ENCODE data around the gene ST6GALNAC3.

The ST6GALNAC3 gene

DNA sequence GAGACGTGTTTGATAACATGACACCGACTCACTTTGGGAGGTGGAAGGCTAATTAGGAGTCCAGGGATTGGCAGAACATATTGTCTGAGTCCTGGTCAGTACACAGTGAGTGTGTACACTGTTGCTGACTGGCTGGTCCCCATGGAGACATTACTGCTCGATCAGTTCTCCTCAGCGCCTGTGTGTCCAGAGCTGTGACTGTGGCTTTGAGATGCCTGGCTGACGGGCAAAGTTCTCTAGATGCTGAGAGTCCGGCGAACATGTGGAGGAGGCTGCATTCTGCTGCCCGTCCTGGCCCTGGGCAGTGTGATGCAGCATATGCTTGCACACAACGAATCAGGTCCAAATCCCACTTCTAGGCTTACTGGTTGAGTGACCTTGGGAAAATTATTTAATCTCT, 512.7 kb downstream of the ST6GALNAC3 start:
- Histone ChIP-seq H3K27me3 (ENCODE audit: insufficient read depth, poor library complexity, severe bottlenecking) (peaks cover 3% of the 10 kb centered on the region), H3K4me3 (ENCODE audit: severe bottlenecking) (no peak overlapping the region), H3K4me1 (ENCODE audit: insufficient read depth, poor library complexity, severe bottlenecking) (no peaks in the 10 kb centered on the region), H3K9me3 (ENCODE audit: severe bottlenecking) (no peaks in the 10 kb centered on the region), H3K27ac (ENCODE audit: poor library complexity, severe bottlenecking) (no peak overlapping the region), H3K36me3 (ENCODE audit: low read depth) (no peaks in the 10 kb centered on the region)
- TF ChIP-seq, protein P1, sequence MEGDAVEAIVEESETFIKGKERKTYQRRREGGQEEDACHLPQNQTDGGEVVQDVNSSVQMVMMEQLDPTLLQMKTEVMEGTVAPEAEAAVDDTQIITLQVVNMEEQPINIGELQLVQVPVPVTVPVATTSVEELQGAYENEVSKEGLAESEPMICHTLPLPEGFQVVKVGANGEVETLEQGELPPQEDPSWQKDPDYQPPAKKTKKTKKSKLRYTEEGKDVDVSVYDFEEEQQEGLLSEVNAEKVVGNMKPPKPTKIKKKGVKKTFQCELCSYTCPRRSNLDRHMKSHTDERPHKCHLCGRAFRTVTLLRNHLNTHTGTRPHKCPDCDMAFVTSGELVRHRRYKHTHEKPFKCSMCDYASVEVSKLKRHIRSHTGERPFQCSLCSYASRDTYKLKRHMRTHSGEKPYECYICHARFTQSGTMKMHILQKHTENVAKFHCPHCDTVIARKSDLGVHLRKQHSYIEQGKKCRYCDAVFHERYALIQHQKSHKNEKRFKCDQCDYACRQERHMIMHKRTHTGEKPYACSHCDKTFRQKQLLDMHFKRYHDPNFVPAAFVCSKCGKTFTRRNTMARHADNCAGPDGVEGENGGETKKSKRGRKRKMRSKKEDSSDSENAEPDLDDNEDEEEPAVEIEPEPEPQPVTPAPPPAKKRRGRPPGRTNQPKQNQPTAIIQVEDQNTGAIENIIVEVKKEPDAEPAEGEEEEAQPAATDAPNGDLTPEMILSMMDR (IDR thresholded peaks at IDR 0.05; ENCODE audit: poor library complexity, severe bottlenecking): no peak
- DNase-seq (ENCODE audit: low spot score) (no peak), ATAC-seq (ENCODE audit: low read depth) (no peak)

DNA sequence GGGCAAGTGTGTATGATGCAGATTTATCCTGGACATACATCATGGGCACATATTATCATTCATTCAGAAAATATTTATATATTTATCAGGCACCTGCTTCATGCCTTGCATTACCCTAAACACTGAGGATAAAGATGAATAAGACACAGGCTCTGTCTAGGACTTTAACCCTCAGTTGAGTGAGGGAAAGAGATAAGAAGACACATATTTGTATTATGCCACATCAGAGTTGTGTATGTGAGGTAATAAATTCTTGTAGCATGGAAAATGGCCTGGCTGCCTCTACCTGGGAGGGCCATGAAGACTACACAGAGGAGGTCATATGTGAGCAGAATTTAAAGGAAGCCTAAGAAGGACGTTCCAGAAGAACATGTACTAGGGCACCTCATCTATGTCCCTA, 516.9 kb downstream of the ST6GALNAC3 start:
- no peaks in the 10 kb centered on the region for H3K36me3 ChIP-seq (ENCODE audit: low read depth)
- TF ChIP-seq, protein P1 (IDR thresholded peaks at IDR 0.05; ENCODE audit: poor library complexity, severe bottlenecking): no peak
- no peaks in the 10 kb centered on the region for H3K9me3 ChIP-seq (ENCODE audit: severe bottlenecking)
- H3K27me3 ChIP-seq (ENCODE audit: insufficient read depth, poor library complexity, severe bottlenecking): peaks cover 3% of the 10 kb centered on the region
- no peak overlapping the region for H3K27ac ChIP-seq (ENCODE audit: poor library complexity, severe bottlenecking)
- no peak for DNase-seq (ENCODE audit: low spot score)
- no peaks in the 10 kb centered on the region for H3K4me1 ChIP-seq (ENCODE audit: insufficient read depth, poor library complexity, severe bottlenecking)
- ATAC-seq (ENCODE audit: low read depth): no peak
- no peak overlapping the region for H3K4me3 ChIP-seq (ENCODE audit: severe bottlenecking)

DNA sequence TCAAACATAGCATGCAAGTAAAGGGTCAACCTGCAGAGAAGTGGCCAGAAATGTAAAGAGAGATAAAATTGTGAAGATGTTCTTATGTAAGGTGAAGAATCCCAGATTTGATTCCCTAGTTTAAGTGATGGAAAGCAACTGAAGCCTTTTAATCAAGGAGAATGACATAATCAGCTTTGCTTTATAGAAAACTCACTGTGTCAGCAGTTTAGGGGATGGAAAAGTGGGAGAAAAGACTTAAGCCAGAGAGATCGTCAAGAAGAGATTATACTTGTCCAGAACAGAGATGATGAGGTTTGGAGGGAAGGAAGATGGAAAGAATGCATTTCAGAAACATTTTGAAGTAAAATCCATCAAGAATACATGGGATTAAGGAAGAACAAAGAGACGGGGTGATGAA, 517.4 kb downstream of the ST6GALNAC3 start:
- no peaks in the 10 kb centered on the region for H3K36me3 ChIP-seq (ENCODE audit: low read depth)
- ATAC-seq (ENCODE audit: low read depth) (no peak), DNase-seq (ENCODE audit: low spot score) (no peak)
- no peaks in the 10 kb centered on the region for H3K9me3 ChIP-seq (ENCODE audit: severe bottlenecking)
- TF ChIP-seq, protein P1 (IDR thresholded peaks at IDR 0.05; ENCODE audit: poor library complexity, severe bottlenecking): no peak
- no peak overlapping the region for H3K27ac ChIP-seq (ENCODE audit: poor library complexity, severe bottlenecking)
- H3K4me1 ChIP-seq (ENCODE audit: insufficient read depth, poor library complexity, severe bottlenecking): no peaks in the 10 kb centered on the region
- H3K27me3 ChIP-seq (ENCODE audit: insufficient read depth, poor library complexity, severe bottlenecking): peaks cover 3% of the 10 kb centered on the region
- no peak overlapping the region for H3K4me3 ChIP-seq (ENCODE audit: severe bottlenecking)

DNA sequence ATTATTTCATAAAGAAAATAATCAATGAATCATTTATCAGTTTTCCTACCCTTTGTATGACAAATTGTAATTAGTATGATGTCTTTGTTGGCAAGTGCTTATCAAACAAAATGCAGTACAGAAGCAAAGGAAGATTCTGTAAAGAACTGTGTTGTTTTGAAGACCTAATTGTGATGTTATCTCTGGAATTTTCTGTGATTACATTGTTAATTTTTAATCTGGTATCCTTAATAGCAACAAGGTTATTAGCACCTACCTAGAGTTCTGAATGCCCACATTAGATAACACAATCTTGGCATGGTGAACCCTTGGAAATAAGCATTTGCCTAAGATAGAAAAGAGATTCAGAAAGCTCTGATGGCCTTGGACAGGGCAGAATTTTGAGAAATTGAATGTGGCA, 518.6 kb downstream of the ST6GALNAC3 start:
- ATAC-seq (ENCODE audit: low read depth) (no peak), DNase-seq (ENCODE audit: low spot score) (no peak)
- no peaks in the 10 kb centered on the region for H3K4me1 ChIP-seq (ENCODE audit: insufficient read depth, poor library complexity, severe bottlenecking)
- H3K4me3 ChIP-seq (ENCODE audit: severe bottlenecking): no peak overlapping the region
- H3K27me3 ChIP-seq (ENCODE audit: insufficient read depth, poor library complexity, severe bottlenecking): peaks cover 3% of the 10 kb centered on the region
- no peak overlapping the region for H3K27ac ChIP-seq (ENCODE audit: poor library complexity, severe bottlenecking)
- H3K36me3 ChIP-seq (ENCODE audit: low read depth): no peaks in the 10 kb centered on the region
- TF ChIP-seq, protein P1 (IDR thresholded peaks at IDR 0.05; ENCODE audit: poor library complexity, severe bottlenecking): no peak
- H3K9me3 ChIP-seq (ENCODE audit: severe bottlenecking): no peaks in the 10 kb centered on the region

DNA sequence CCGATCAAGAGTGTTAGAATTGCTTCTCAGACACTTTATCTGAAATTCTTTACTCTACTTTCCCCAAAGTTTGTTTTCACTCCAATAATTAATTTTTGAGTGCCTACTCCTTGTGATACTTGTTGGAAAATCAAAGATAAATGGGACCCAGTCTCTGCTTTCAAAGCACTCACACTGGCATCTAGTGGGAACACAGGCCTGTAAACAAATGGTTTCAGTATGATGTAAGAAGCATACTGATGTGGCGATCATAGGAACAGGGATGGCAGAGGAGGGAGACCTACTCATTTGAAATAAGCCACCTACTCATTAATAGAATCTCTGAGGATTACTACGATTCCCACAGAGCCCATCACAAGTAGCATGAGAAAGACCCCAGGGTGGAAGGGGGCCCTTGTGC, 519.1 kb downstream of the ST6GALNAC3 start:
- Histone ChIP-seq H3K4me3 (ENCODE audit: severe bottlenecking) (no peak overlapping the region), H3K4me1 (ENCODE audit: insufficient read depth, poor library complexity, severe bottlenecking) (no peaks in the 10 kb centered on the region), H3K9me3 (ENCODE audit: severe bottlenecking) (no peaks in the 10 kb centered on the region), H3K27ac (ENCODE audit: poor library complexity, severe bottlenecking) (no peak overlapping the region), H3K36me3 (ENCODE audit: low read depth) (no peaks in the 10 kb centered on the region), H3K27me3 (ENCODE audit: insufficient read depth, poor library complexity, severe bottlenecking) (peaks cover 3% of the 10 kb centered on the region)
- TF ChIP-seq, protein P1 (IDR thresholded peaks at IDR 0.05; ENCODE audit: poor library complexity, severe bottlenecking): no peak
- ATAC-seq (ENCODE audit: low read depth) (no peak), DNase-seq (ENCODE audit: low spot score) (no peak)
